Astrocyte (in vitro differentiated cells and primary cell): ENCODE data around the gene DYNC1I1. TPM values are rescaled to one million over a fixed set of nuclear protein-coding genes. Genes with fewer than 3 reads are reported as not detected.

Source experiments
- DNase-seq: peaks from one replicate; pipeline ENCODE4 v3.0.0-alpha.2; 2010; ENCODE audit warnings: low read depth
- FAIRE-seq: peaks from 2 replicates; lab custom pipeline; 2011; peaks lifted over from hg19 to GRCh38; lab: Jason Lieb, UNC
- H2AFZ ChIP-seq: 2 replicates; pipeline ENCODE4 v1.6.0; 2012; ENCODE audit warnings: low read depth, low read length, inconsistent platforms
- H3K27ac ChIP-seq: 2 replicates; pipeline ENCODE4 v1.5.1; 2011; ENCODE audit warnings: low read depth, low read length, inconsistent platforms
- H3K27me3 ChIP-seq: 2 replicates; pipeline ENCODE4 v1.6.0; 2011; ENCODE audit warnings: low read length, inconsistent platforms; ENCODE audit not compliant: insufficient read depth
- H3K36me3 ChIP-seq: 2 replicates; pipeline ENCODE4 v1.5.1; 2011; ENCODE audit warnings: low read length, inconsistent platforms; ENCODE audit not compliant: insufficient read depth
- H3K4me1 ChIP-seq: 2 replicates; pipeline ENCODE4 v1.5.1; 2011; ENCODE audit warnings: low read length, inconsistent platforms; ENCODE audit not compliant: insufficient read depth
- H3K4me2 ChIP-seq: 2 replicates; pipeline ENCODE4 v1.6.0; 2012; ENCODE audit warnings: low read length, inconsistent platforms
- H3K4me3 ChIP-seq: 2 replicates; pipeline ENCODE4 v1.5.1; 2011; ENCODE audit warnings: low read depth, mild to moderate bottlenecking, low read length, inconsistent platforms; ENCODE audit not compliant: insufficient read depth
- H3K79me2 ChIP-seq: 2 replicates; pipeline ENCODE4 v1.6.0; 2012; ENCODE audit warnings: mild to moderate bottlenecking, low read length, inconsistent platforms; ENCODE audit not compliant: insufficient read depth
- H3K9ac ChIP-seq: 2 replicates; pipeline ENCODE4 v1.6.0; 2012; ENCODE audit warnings: mild to moderate bottlenecking, low read length, inconsistent platforms
- H3K9me3 ChIP-seq: 2 replicates; pipeline ENCODE4 v1.5.1; 2012; ENCODE audit warnings: low read depth, mild to moderate bottlenecking, low read length, inconsistent platforms; ENCODE audit not compliant: insufficient read depth
- H4K20me1 ChIP-seq: 2 replicates; pipeline ENCODE4 v1.6.0; 2012; ENCODE audit warnings: low read length, inconsistent platforms; ENCODE audit not compliant: insufficient read depth
- H3K27ac Mint-ChIP-seq: one replicate; pipeline ENCODE4 v1.8.0; 2021; ENCODE audit warnings: mild to moderate bottlenecking, mixed read lengths; ENCODE audit not compliant: unreplicated experiment
- H3K27me3 Mint-ChIP-seq: one replicate; pipeline ENCODE4 v1.8.0; 2021; ENCODE audit warnings: low read depth, mixed read lengths; ENCODE audit not compliant: unreplicated experiment
- H3K36me3 Mint-ChIP-seq: one replicate; pipeline ENCODE4 v1.8.0; 2021; ENCODE audit warnings: low read depth, mixed read lengths; ENCODE audit not compliant: unreplicated experiment
- H3K4me1 Mint-ChIP-seq: one replicate; pipeline ENCODE4 v1.8.0; 2021; ENCODE audit warnings: low read depth, mixed read lengths; ENCODE audit not compliant: unreplicated experiment
- H3K4me3 Mint-ChIP-seq: one replicate; pipeline ENCODE4 v1.8.0; 2021; ENCODE audit warnings: mild to moderate bottlenecking, moderate library complexity, mixed read lengths; ENCODE audit not compliant: unreplicated experiment
- H3K9me3 Mint-ChIP-seq: one replicate; pipeline ENCODE4 v1.8.0; 2021; ENCODE audit warnings: mild to moderate bottlenecking, mixed read lengths; ENCODE audit not compliant: unreplicated experiment
- EZH2 ChIP-seq: IDR thresholded peaks from 2 replicates; pipeline ENCODE4 v1.6.1; 2012; ENCODE audit warnings: mild to moderate bottlenecking, low read length, inconsistent platforms; ENCODE audit not compliant: insufficient read depth
- total RNA-seq: library from RNA; stranded (reverse); gene quantifications from 2 replicates; pipeline ENCODE4 v1.2.1, GENCODE V29; 2021
- TF ChIP-seq, protein P1 (sequence below): IDR thresholded peaks from 2 replicates; pipeline ENCODE4 v1.5.1; 2011; ENCODE audit warnings: low read depth, mild to moderate bottlenecking, inconsistent platforms, low read length, moderate library complexity; ENCODE audit not compliant: insufficient read depth

The DYNC1I1 gene
- total RNA-seq, 1 donor from 2014 or later = 3.2 TPM

- Histone ChIP-seq H3K27me3 (peaks cover 2% of the 10 kb centered on the region), H2AFZ (no peak overlapping the region), H3K9me3 (no peaks in the 10 kb centered on the region), H3K4me1 (no peaks in the 10 kb centered on the region), H3K9ac (no peak overlapping the region), H3K4me3 (no peak overlapping the region), H3K4me2 (no peak overlapping the region), H3K36me3 (no peaks in the 10 kb centered on the region), H3K79me2 (no peaks in the 10 kb centered on the region), H3K27ac (no peak overlapping the region), H4K20me1 (no peaks in the 10 kb centered on the region)
- no peaks in the 10 kb centered on the region for H3K36me3 Mint-ChIP-seq
- H3K27me3 Mint-ChIP-seq = no peaks in the 10 kb centered on the region
- DNase-seq (no peak), FAIRE-seq (no peak)
- H3K4me3 Mint-ChIP-seq = no peak overlapping the region
- TF ChIP-seq EZH2 = no peak
- TF ChIP-seq, protein P1, sequence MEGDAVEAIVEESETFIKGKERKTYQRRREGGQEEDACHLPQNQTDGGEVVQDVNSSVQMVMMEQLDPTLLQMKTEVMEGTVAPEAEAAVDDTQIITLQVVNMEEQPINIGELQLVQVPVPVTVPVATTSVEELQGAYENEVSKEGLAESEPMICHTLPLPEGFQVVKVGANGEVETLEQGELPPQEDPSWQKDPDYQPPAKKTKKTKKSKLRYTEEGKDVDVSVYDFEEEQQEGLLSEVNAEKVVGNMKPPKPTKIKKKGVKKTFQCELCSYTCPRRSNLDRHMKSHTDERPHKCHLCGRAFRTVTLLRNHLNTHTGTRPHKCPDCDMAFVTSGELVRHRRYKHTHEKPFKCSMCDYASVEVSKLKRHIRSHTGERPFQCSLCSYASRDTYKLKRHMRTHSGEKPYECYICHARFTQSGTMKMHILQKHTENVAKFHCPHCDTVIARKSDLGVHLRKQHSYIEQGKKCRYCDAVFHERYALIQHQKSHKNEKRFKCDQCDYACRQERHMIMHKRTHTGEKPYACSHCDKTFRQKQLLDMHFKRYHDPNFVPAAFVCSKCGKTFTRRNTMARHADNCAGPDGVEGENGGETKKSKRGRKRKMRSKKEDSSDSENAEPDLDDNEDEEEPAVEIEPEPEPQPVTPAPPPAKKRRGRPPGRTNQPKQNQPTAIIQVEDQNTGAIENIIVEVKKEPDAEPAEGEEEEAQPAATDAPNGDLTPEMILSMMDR = no peak
- H3K4me1 Mint-ChIP-seq = no peaks in the 10 kb centered on the region
- H3K9me3 Mint-ChIP-seq = no peaks in the 10 kb centered on the region
- H3K27ac Mint-ChIP-seq = no peak overlapping the region
Observed at GRCh38 chr7:96045181-96045580, 272.8 kb downstream of the DYNC1I1 start.

- H3K36me3 Mint-ChIP-seq = no peaks in the 10 kb centered on the region
- no peaks in the 10 kb centered on the region for H3K9me3 Mint-ChIP-seq
- H3K4me2 ChIP-seq = no peak overlapping the region
- peaks cover 2% of the 10 kb centered on the region for H3K27me3 ChIP-seq
- H4K20me1 ChIP-seq = no peaks in the 10 kb centered on the region
- no peak overlapping the region for H3K27ac ChIP-seq
- H3K79me2 ChIP-seq = no peaks in the 10 kb centered on the region
- no peaks in the 10 kb centered on the region for H3K36me3 ChIP-seq
- no peak overlapping the region for H3K9ac ChIP-seq
- TF ChIP-seq, protein P1 = no peak
- no peak for TF ChIP-seq EZH2
- H3K4me3 ChIP-seq = no peak overlapping the region
- H3K4me1 ChIP-seq = no peaks in the 10 kb centered on the region
- no peak overlapping the region for H3K4me3 Mint-ChIP-seq
- no peak for DNase-seq
- FAIRE-seq = no peak
- no peaks in the 10 kb centered on the region for H3K27me3 Mint-ChIP-seq
- no peak overlapping the region for H2AFZ ChIP-seq
- no peaks in the 10 kb centered on the region for H3K9me3 ChIP-seq
- H3K27ac Mint-ChIP-seq = no peak overlapping the region
- no peaks in the 10 kb centered on the region for H3K4me1 Mint-ChIP-seq
Observed at GRCh38 chr7:96045919-96046318, 273.6 kb downstream of the DYNC1I1 start.

- Histone ChIP-seq H4K20me1 (no peaks in the 10 kb centered on the region), H3K36me3 (no peaks in the 10 kb centered on the region), H3K4me1 (no peaks in the 10 kb centered on the region), H3K9ac (no peak overlapping the region), H3K4me3 (no peak overlapping the region), H3K9me3 (no peaks in the 10 kb centered on the region), H3K4me2 (no peak overlapping the region), H3K27ac (no peak overlapping the region), H3K27me3 (no peaks in the 10 kb centered on the region), H2AFZ (no peak overlapping the region), H3K79me2 (no peaks in the 10 kb centered on the region)
- H3K4me1 Mint-ChIP-seq = peaks cover 4% of the 10 kb centered on the region
- H3K27me3 Mint-ChIP-seq = no peaks in the 10 kb centered on the region
- TF ChIP-seq EZH2 = no peak
- no peaks in the 10 kb centered on the region for H3K9me3 Mint-ChIP-seq
- FAIRE-seq (no peak), DNase-seq (no peak)
- no peaks in the 10 kb centered on the region for H3K36me3 Mint-ChIP-seq
- H3K27ac Mint-ChIP-seq = no peak overlapping the region
- H3K4me3 Mint-ChIP-seq = no peak overlapping the region
Observed at GRCh38 chr7:96052289-96052688, 279.9 kb downstream of the DYNC1I1 start.
